ENCODE results near the gene WNT5A.

DNA sequence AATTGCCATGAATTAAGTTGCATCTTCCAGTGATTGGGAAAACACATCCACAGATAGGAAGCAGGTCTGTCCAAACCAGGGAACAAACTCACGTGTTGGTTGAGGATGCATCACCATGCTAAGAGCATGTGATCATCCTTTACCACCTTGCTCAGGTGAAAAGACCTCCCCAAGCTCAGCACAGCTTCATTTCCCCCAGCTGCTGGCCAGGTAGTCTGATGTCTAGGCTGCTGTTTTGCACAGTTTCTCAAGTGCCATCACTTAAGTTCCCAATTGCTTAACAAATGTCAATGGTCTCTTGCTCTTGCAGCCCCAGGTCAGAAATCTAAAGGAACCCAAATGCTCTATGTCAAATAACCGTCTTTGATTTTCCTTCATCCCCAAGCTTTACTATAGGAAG, 34.2 kb downstream of the WNT5A start:
- TF ChIP-seq CTCF (conservative IDR thresholded peaks at IDR 0.05) (no peak), EZH2 (IDR thresholded peaks at IDR 0.05; ENCODE audit: low read depth) (no peak)

Data from PC-9 (cell line).